PC-9 (cell line): ENCODE data around the gene TMEM115. TPM values are rescaled to one million over a fixed set of nuclear protein-coding genes. Genes with fewer than 3 reads are reported as not detected.

Source experiments
- BruUV-seq: library from RNA; stranded (reverse); fragments of 400-500 nt; replicated peaks from 2 replicates; lab custom pipeline; 2021; lab: Mats Ljungman, UMichigan
- CTCF ChIA-PET: fragments of 300-600 bp; sonication (Branson Sonifier 250); formaldehyde crosslinking; loops from one replicate; lab custom pipeline; 2022; ENCODE audit warnings: antibody characterized with exemption; lab: Charles Lee
- POLR2A ChIA-PET: fragments of 300-600 bp; sonication (Branson Sonifier 250); formaldehyde crosslinking; loops from one replicate; lab custom pipeline; 2022; ENCODE audit warnings: antibody characterized with exemption; ENCODE audit not compliant: unreplicated experiment; lab: Charles Lee
- DNase-seq, 2 experiments: peaks; one replicate each; pipeline versions ENCODE4 v3.0.0 to v3.0.0-alpha.2; 2015 to 2022; ENCODE audit warnings: mixed read lengths in 1 of 2
- H2AFZ ChIP-seq: fragments of 200-600 bp; sonication (generic); 2 replicates; pipeline ENCODE4 v1.8.1; 2017; ENCODE audit warnings: antibody characterized with exemption
- H3F3A ChIP-seq: fragments of 200-600 bp; sonication (generic); 2 replicates; pipeline ENCODE4 v1.8.1; 2017; ENCODE audit warnings: antibody characterized with exemption, mild to moderate bottlenecking, low read depth; ENCODE audit not compliant: insufficient read depth
- H3K27ac ChIP-seq: fragments of 200-600 bp; sonication (generic); 2 replicates; pipeline ENCODE4 v1.6.1; 2016; ENCODE audit warnings: mixed run types
- H3K27me3 ChIP-seq: fragments of 200-600 bp; sonication (generic); 2 replicates; pipeline ENCODE4 v1.6.1; 2016; ENCODE audit warnings: low read depth, mixed run types; ENCODE audit not compliant: insufficient read depth
- H3K36me3 ChIP-seq: fragments of 200-600 bp; sonication (generic); 2 replicates; pipeline ENCODE4 v1.6.1; 2016; ENCODE audit warnings: low read depth, mixed run types
- H3K4me1 ChIP-seq: fragments of 200-600 bp; sonication (generic); replicated peaks from 2 replicates; pipeline ENCODE4 v1.6.1; 2016; ENCODE audit warnings: mixed run types; ENCODE audit not compliant: insufficient read depth
- H3K4me2 ChIP-seq: fragments of 200-600 bp; sonication (generic); 2 replicates; pipeline ENCODE4 v1.6.1; 2017; ENCODE audit warnings: mixed run types
- H3K4me3 ChIP-seq: fragments of 200-600 bp; sonication (generic); 2 replicates; pipeline ENCODE4 v1.6.1; 2016; ENCODE audit warnings: mixed run types
- H3K79me2 ChIP-seq: fragments of 200-600 bp; sonication (generic); 2 replicates; pipeline ENCODE4 v1.6.1; 2017; ENCODE audit warnings: low read depth, mixed run types
- H3K9me2 ChIP-seq: fragments of 200-600 bp; sonication (generic); 2 replicates; pipeline ENCODE4 v1.8.1; 2017; ENCODE audit warnings: mild to moderate bottlenecking; ENCODE audit not compliant: insufficient read depth
- H3K9me3 ChIP-seq: fragments of 200-600 bp; sonication (generic); 2 replicates; pipeline ENCODE4 v1.8.1; 2016; ENCODE audit warnings: low read depth; ENCODE audit not compliant: insufficient read depth
- H4K20me1 ChIP-seq: fragments of 200-600 bp; sonication (generic); 2 replicates; pipeline ENCODE4 v1.8.1; 2017; ENCODE audit not compliant: insufficient read depth
- CTCF ChIP-seq: fragments of 200-600 bp; sonication (generic); conservative IDR thresholded peaks from 2 replicates; pipeline ENCODE4 v1.6.1; 2017; ENCODE audit warnings: mixed run types, antibody characterized with exemption, mild to moderate bottlenecking, moderate library complexity
- EZH2 ChIP-seq: fragments of 200-600 bp; sonication (generic); IDR thresholded peaks from 2 replicates; pipeline ENCODE4 v1.8.0; 2017; ENCODE audit warnings: antibody characterized with exemption, low read depth
- intact Hi-C: fragments of 100-400 bp; cut with micrococcal nuclease; formaldehyde crosslinking; loops from one replicate; pipeline ENCODE4 v1.10.0; 2022; ENCODE audit not compliant: unreplicated experiment
- total RNA-seq: library from RNA; stranded (reverse); gene quantifications from 2 replicates; pipeline ENCODE4 v1.2.3, GENCODE V29; 2021

Gene TMEM115
- total RNA-seq, 1 experiment from 2014 or later = 35.2 TPM

DNA sequence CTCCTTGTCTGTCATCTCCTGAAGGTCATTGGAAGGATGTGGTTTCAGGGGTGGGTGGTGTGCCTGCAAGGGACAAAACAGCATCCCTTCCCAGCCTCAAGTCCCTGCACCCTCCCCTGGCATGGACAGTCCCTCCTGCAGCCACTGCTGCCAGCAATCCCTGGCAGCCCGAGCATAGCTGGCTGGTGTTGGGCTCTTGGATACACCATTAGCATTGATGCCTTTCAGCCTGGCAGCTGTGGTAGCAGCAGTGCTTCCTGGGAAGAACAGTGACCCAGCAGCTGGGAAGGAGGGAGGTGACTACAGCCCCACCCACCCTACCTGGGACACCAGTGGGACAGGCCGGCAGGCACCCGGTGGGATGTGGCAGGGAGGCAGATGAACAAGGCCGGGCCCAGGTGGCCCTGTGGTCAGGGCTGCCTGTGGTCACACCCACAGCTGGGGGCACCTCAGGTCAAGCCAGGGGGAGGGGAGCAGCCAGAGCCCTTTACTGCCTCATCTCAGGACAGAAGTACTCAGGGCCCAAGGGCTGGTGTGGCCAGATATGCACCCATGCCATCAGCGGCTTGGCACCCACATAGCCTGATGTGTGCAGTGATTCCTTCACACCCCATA lies 32.9 kb upstream of the TMEM115 start:
- Histone ChIP-seq H3K27me3 (no peaks in the 10 kb centered on the region), H3K4me2 (no peak overlapping the region)
- no TSS peak for BruUV-seq

DNA sequence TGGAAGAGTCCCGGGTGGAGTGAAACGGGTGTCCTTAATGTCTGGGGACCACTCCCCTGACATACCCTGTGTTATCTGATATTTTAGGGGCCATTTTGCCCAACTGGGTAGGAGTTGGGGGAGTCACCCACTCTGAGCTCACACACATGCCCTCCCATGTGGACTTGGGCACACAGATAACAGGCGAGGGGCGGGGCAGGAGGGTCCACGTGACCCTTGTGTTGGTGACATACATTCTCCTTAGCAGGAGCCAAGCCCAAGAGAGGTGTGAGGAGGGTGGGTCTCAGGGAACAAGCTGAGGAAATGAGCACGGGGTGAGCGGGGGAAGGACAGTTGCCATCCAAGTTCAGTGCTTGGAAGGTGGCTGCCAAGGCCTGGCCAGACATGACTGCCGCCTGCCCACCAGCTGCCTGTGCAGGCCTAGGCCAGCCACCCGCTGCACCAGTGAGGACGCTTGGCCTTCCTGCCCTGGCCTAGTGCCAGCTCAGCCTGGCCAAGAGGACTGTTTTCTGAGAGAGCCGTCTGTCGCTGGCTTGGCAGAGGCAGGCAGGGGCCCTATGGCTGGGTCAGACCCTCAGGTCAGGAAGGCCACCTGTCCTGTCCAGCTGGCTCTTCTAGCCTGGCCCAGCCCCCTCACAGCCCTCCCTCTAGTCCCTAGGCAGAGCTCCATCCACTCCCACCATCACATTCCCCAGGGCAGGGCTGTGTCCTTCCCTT lies 31.3 kb upstream of the TMEM115 start:
- DNase-seq = peak in 1 of 2 experiments; percentile 46
- no peaks in the 10 kb centered on the region for H3K9me3 ChIP-seq
- no peaks in the 10 kb centered on the region for H3K36me3 ChIP-seq

More for the DNA sequence above, 32.9 kb upstream of the TMEM115 start:
- Histone ChIP-seq H3K9me3 (no peaks in the 10 kb centered on the region), H3K79me2 (no peaks in the 10 kb centered on the region), H2AFZ (no peak overlapping the region), H3K4me1 (peaks cover 22% of the 10 kb centered on the region), H3K27ac (no peak overlapping the region), H4K20me1 (no peaks in the 10 kb centered on the region), H3K9me2 (no peaks in the 10 kb centered on the region), H3K4me3 (no peak overlapping the region), H3F3A (peaks cover 4% of the 10 kb centered on the region; the same call in 1 of the 2 replicates), H3K36me3 (no peaks in the 10 kb centered on the region)
- peak in 1 of 2 experiments; percentile 70 for DNase-seq
- TF ChIP-seq EZH2 (no peak), CTCF (no peak)
- POLR2A ChIA-PET = no interaction called here
- CTCF ChIA-PET = no interaction called here
- intact Hi-C loops = no loop called here

GRCh38 chr3:50389414-50389767 lies 30.1 kb upstream of the TMEM115 start:
- Histone ChIP-seq H3K36me3 (no peaks in the 10 kb centered on the region), H3K4me2 (no peak overlapping the region), H3K9me3 (no peaks in the 10 kb centered on the region), H3K27me3 (no peaks in the 10 kb centered on the region), H3K4me3 (no peak overlapping the region), H4K20me1 (no peaks in the 10 kb centered on the region), H2AFZ (no peak overlapping the region), H3K9me2 (no peaks in the 10 kb centered on the region), H3F3A (no peaks in the 10 kb centered on the region), H3K79me2 (no peaks in the 10 kb centered on the region), H3K27ac (no peak overlapping the region), H3K4me1 (peaks cover 8% of the 10 kb centered on the region; the same call in 1 of the 2 replicates)
- CTCF ChIA-PET = no interaction called here
- intact Hi-C loops = no loop called here
- POLR2A ChIA-PET = no interaction called here
- BruUV-seq = no TSS peak
- no peak for DNase-seq
- TF ChIP-seq EZH2 = no peak
- TF ChIP-seq CTCF = no peak

More for the DNA sequence above, 31.3 kb upstream of the TMEM115 start:
- ChIA-PET CTCF (interaction anchor here (1.1 kb wide), 1 partner anchor 44 kb away, joined by 11 read pairs; no protein-coding TSS in a partner anchor), POLR2A (no interaction called here)
- no peak overlapping the region for H3K4me3 ChIP-seq
- BruUV-seq = no TSS peak
- intact Hi-C loops = no loop called here
- H3K4me2 ChIP-seq = no peak overlapping the region
- peaks cover 8% of the 10 kb centered on the region for H3K4me1 ChIP-seq
- H3K79me2 ChIP-seq = no peaks in the 10 kb centered on the region
- H3K27me3 ChIP-seq = no peaks in the 10 kb centered on the region
- no peaks in the 10 kb centered on the region for H3K9me2 ChIP-seq
- no peak overlapping the region for H2AFZ ChIP-seq
- no peaks in the 10 kb centered on the region for H4K20me1 ChIP-seq
- H3F3A ChIP-seq = no peaks in the 10 kb centered on the region
- no peak for TF ChIP-seq CTCF
- TF ChIP-seq EZH2 = no peak
- no peak overlapping the region for H3K27ac ChIP-seq
